DMS114 treated with DMSO at 0.1 percent for 48 hours (cell line): ENCODE data around the gene SOX13.
A peak's percentile ranks its signal among the peaks of the same experiment; 100 is the strongest.

ENCODE experiments used
- DNase-seq: peaks from one replicate; lab custom pipeline; 2025; ENCODE audit not compliant: unreplicated experiment; lab: John Stamatoyannopoulos, UW

The SOX13 gene

GRCh38 chr1:204062106-204062505 is 10.8 kb upstream of the SOX13 start:
- no peak for DNase-seq

- DNase-seq: no peak
Observed at GRCh38 chr1:204065174-204065985, 7.5 kb upstream of the SOX13 start.

GRCh38 chr1:204065986-204066300 is 7.0 kb upstream of the SOX13 start:
- DNase-seq: no peak

GRCh38 chr1:204067935-204068334 is 5.0 kb upstream of the SOX13 start:
- no peak for DNase-seq

- no peak for DNase-seq
Observed at GRCh38 chr1:204069887-204070286, 3.0 kb upstream of the SOX13 start.

GRCh38 chr1:204070895-204071294 is 2.0 kb upstream of the SOX13 start:
- no peak for DNase-seq

GRCh38 chr1:204073837-204074273 is 940 bp downstream of the SOX13 start:
- DNase-seq: no peak

GRCh38 chr1:204074274-204075138 is 1.6 kb downstream of the SOX13 start:
- peak; percentile 9 for DNase-seq

- no peak for DNase-seq
Observed at GRCh38 chr1:204075139-204075521, 2.2 kb downstream of the SOX13 start.

GRCh38 chr1:204075890-204076846 is 3.3 kb downstream of the SOX13 start:
- no peak for DNase-seq

GRCh38 chr1:204076891-204077290 is 4.0 kb downstream of the SOX13 start:
- no peak for DNase-seq

- DNase-seq: no peak
Observed at GRCh38 chr1:204077979-204078696, 5.2 kb downstream of the SOX13 start.

GRCh38 chr1:204079608-204079999 is 6.7 kb downstream of the SOX13 start:
- DNase-seq: no peak

GRCh38 chr1:204080163-204080903 is 7.4 kb downstream of the SOX13 start:
- no peak for DNase-seq

GRCh38 chr1:204081164-204081790 is 8.4 kb downstream of the SOX13 start:
- no peak for DNase-seq

GRCh38 chr1:204081791-204082513 is 9.0 kb downstream of the SOX13 start:
- no peak for DNase-seq

- DNase-seq: no peak
Observed at GRCh38 chr1:204083491-204083890, 10.6 kb downstream of the SOX13 start.

- DNase-seq: no peak
Observed at GRCh38 chr1:204084247-204084772, 11.4 kb downstream of the SOX13 start.
